OCI-LY3 (cell line): Measurements from ENCODE around the gene ZBTB16.

Experiments
- H2AFZ ChIP-seq: fragments of 200-600, 300-600 bp; shearing (Covaris generic); 2 replicates; pipeline ENCODE4 v1.6.0; 2014; ENCODE audit warnings: antibody characterized with exemption, low read depth, low read length
- H3K27ac ChIP-seq: fragments of 200-600, 300-600 bp; sonication (generic); 2 replicates; pipeline ENCODE4 v1.5.1; 2014; ENCODE audit warnings: mild to moderate bottlenecking, low read length, moderate library complexity, mixed read lengths
- H3K27me3 ChIP-seq: fragments of 200-600, 300-600 bp; sonication (generic); 2 replicates; pipeline ENCODE4 v1.6.1; 2014; ENCODE audit warnings: low read depth, low read length, mixed read lengths
- H3K36me3 ChIP-seq: fragments of 200-600, 300-600 bp; sonication (generic); replicated peaks from 2 replicates; pipeline ENCODE3; 2014; ENCODE audit warnings: low read depth, low read length, mixed read lengths
- H3K4me1 ChIP-seq: fragments of 300-600, 200-600 bp; sonication (generic); 2 replicates; pipeline ENCODE4 v1.6.1; 2014; ENCODE audit warnings: low read length, mixed read lengths
- H3K4me2 ChIP-seq: fragments of 200-600, 300-600 bp; sonication (generic); 2 replicates; pipeline ENCODE4 v1.6.1; 2014; ENCODE audit warnings: low read length, mixed read lengths
- H3K4me3 ChIP-seq: fragments of 300-600, 200-600 bp; sonication (generic); 2 replicates; pipeline ENCODE4 v1.5.1; 2014; ENCODE audit warnings: antibody characterized with exemption, mild to moderate bottlenecking, low read length, moderate library complexity
- H3K79me2 ChIP-seq: fragments of 300-600, 200-600 bp; shearing (Covaris generic); 2 replicates; pipeline ENCODE4 v1.6.1; 2014; ENCODE audit warnings: mild to moderate bottlenecking, low read length, mixed read lengths
- H3K9ac ChIP-seq: fragments of 300-600, 200-600 bp; shearing (Covaris generic); 2 replicates; pipeline ENCODE4 v1.6.0; 2014; ENCODE audit warnings: mild to moderate bottlenecking, low read length, moderate library complexity
- H3K9me3 ChIP-seq: fragments of 200-600, 300-600 bp; shearing (Covaris generic); 2 replicates; pipeline ENCODE4 v1.6.1; 2014; ENCODE audit warnings: low read length, mixed read lengths; ENCODE audit not compliant: insufficient read depth
- H4K20me1 ChIP-seq: fragments of 200-600, 300-600 bp; sonication (generic); 2 replicates; pipeline ENCODE4 v1.6.1; 2016; ENCODE audit warnings: low read length, mixed read lengths; ENCODE audit not compliant: insufficient read depth
- EZH2phosphoT487 ChIP-seq: fragments of 200-600 bp; shearing (Covaris generic); IDR thresholded peaks from 2 replicates; pipeline ENCODE4 v1.6.1; 2018; ENCODE audit warnings: antibody characterized with exemption, mixed run types, low read depth
- TF ChIP-seq, protein P1 (sequence below): fragments of 200-600, 300-600 bp; sonication (generic); IDR thresholded peaks from 2 replicates; pipeline ENCODE4 v1.5.1; 2014; ENCODE audit warnings: antibody characterized with exemption, low read length, low read depth

The ZBTB16 gene

GRCh38 chr11:114050258-114050927 lies 9.1 kb upstream of the ZBTB16 start:
- no peaks in the 10 kb centered on the region for H3K9me3 ChIP-seq
- H3K4me1 ChIP-seq, result no peaks in the 10 kb centered on the region
- no peaks in the 10 kb centered on the region for H3K36me3 ChIP-seq
- no peak overlapping the region for H2AFZ ChIP-seq
- H3K9ac ChIP-seq, result no peak overlapping the region
- H3K27ac ChIP-seq, result no peak overlapping the region
- H3K4me2 ChIP-seq, result no peak overlapping the region
- H3K79me2 ChIP-seq, result no peaks in the 10 kb centered on the region
- no peaks in the 10 kb centered on the region for H4K20me1 ChIP-seq
- H3K4me3 ChIP-seq, result no peak overlapping the region
- peaks cover 15% of the 10 kb centered on the region for H3K27me3 ChIP-seq
- no peak for TF ChIP-seq EZH2phosphoT487
- TF ChIP-seq, protein P1, sequence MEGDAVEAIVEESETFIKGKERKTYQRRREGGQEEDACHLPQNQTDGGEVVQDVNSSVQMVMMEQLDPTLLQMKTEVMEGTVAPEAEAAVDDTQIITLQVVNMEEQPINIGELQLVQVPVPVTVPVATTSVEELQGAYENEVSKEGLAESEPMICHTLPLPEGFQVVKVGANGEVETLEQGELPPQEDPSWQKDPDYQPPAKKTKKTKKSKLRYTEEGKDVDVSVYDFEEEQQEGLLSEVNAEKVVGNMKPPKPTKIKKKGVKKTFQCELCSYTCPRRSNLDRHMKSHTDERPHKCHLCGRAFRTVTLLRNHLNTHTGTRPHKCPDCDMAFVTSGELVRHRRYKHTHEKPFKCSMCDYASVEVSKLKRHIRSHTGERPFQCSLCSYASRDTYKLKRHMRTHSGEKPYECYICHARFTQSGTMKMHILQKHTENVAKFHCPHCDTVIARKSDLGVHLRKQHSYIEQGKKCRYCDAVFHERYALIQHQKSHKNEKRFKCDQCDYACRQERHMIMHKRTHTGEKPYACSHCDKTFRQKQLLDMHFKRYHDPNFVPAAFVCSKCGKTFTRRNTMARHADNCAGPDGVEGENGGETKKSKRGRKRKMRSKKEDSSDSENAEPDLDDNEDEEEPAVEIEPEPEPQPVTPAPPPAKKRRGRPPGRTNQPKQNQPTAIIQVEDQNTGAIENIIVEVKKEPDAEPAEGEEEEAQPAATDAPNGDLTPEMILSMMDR, result no peak

DNA sequence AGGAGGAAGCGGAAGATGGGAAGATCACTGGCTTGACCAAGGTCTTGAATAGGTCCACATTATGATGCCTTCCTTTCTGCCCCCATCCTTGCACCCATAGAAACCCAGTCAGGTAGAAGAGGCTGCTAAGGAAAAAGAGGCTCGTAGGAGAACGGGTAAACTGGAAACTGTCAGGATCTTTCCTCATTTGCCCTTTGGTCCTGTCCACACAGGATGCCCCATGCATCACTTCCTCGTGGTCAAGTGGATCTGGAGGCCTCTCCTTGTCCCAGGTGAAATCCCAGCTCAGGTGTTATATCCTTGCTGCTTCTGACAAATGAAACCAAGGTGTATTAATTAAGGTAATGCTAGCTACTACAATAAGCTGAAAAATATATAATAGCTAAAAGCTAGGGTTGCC lies 8.0 kb upstream of the ZBTB16 start:
- peaks cover 16% of the 10 kb centered on the region for H3K27me3 ChIP-seq
- no peak overlapping the region for H3K9ac ChIP-seq
- no peak overlapping the region for H3K4me2 ChIP-seq
- no peak overlapping the region for H2AFZ ChIP-seq
- H3K27ac ChIP-seq, result no peak overlapping the region
- no peaks in the 10 kb centered on the region for H3K79me2 ChIP-seq
- no peaks in the 10 kb centered on the region for H4K20me1 ChIP-seq
- TF ChIP-seq EZH2phosphoT487, result no peak
- TF ChIP-seq, protein P1, result no peak
- H3K4me3 ChIP-seq, result no peak overlapping the region
- no peaks in the 10 kb centered on the region for H3K4me1 ChIP-seq
- no peaks in the 10 kb centered on the region for H3K9me3 ChIP-seq
- H3K36me3 ChIP-seq, result no peaks in the 10 kb centered on the region

DNA sequence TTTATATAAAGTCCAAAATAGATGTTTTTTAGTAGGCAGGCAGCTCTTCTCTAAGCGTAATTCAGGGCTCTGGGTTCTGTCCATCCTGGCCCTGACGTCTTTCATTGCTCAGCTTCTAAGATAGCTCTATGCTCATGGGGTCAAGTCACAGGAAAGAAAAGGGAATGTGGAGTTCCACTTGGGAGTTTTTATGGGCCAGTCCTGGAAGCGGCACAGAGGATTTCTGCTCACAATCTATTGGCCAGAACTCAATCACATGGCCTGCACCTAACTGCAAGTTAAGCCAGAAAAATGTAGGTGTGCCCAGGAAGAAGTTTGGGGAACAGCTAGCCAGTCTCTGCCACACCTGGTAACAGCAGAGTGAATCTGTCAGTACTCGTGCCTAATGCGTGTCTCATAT lies 7.4 kb upstream of the ZBTB16 start:
- Histone ChIP-seq H2AFZ (no peak overlapping the region), H3K9ac (no peak overlapping the region), H4K20me1 (no peaks in the 10 kb centered on the region), H3K9me3 (no peaks in the 10 kb centered on the region), H3K36me3 (no peaks in the 10 kb centered on the region), H3K4me1 (no peaks in the 10 kb centered on the region), H3K4me2 (no peak overlapping the region), H3K4me3 (no peak overlapping the region), H3K27ac (no peak overlapping the region), H3K27me3 (peaks cover 17% of the 10 kb centered on the region), H3K79me2 (no peaks in the 10 kb centered on the region)
- TF ChIP-seq, protein P1, result no peak
- no peak for TF ChIP-seq EZH2phosphoT487

DNA sequence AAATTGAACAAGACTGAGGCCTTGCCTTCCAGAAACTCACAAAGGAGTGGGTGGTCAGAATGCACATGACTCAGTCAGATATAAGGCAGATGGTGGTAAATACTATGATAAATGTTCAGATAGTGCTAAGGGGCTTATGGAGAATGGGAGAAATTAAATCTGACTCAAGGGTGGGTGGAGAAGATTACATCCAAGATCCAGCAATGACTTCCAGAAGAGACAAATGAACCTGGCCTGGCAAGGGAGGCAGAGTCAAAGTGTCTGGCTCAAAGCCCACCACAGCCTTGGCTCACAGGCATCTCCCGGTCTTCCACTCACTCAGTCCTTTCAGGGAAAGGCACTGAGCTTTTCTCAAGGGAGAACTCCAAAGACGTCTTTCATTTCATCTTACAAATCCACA lies 6.1 kb upstream of the ZBTB16 start:
- Histone ChIP-seq H3K9ac (no peak overlapping the region), H3K27me3 (peaks cover 14% of the 10 kb centered on the region; the same call in 1 of the 2 replicates), H3K27ac (no peak overlapping the region), H3K4me1 (no peaks in the 10 kb centered on the region), H3K36me3 (no peaks in the 10 kb centered on the region), H3K4me3 (no peak overlapping the region), H3K79me2 (no peaks in the 10 kb centered on the region), H4K20me1 (no peaks in the 10 kb centered on the region), H2AFZ (no peak overlapping the region), H3K4me2 (no peak overlapping the region), H3K9me3 (no peaks in the 10 kb centered on the region)
- TF ChIP-seq, protein P1, result no peak
- no peak for TF ChIP-seq EZH2phosphoT487
